PFSK-1 (cell line): ENCODE measurements around the gene VGLL4.

Experiments used
- FOXP2 ChIP-seq: optimal IDR thresholded peaks from 2 replicates; pipeline ENCODE3; 2011; ENCODE audit warnings: borderline replicate concordance, control low read depth, inconsistent platforms; ENCODE audit not compliant: insufficient read depth; ENCODE audit errors: extremely low read length, extremely low read depth
- POLR2AphosphoS5 ChIP-seq: IDR thresholded peaks from 2 replicates; pipeline ENCODE4 v1.6.1; 2012; ENCODE audit warnings: low read depth, mild to moderate bottlenecking, control low read depth, low read length, moderate library complexity
- REST ChIP-seq, 2 experiments: IDR thresholded peaks; 2 replicates each; pipeline versions ENCODE4 v1.6.1 to v1.8.0; 2011 to 2012; ENCODE audit warnings: low read depth in 2 of 2, low read length in 2 of 2, control low read depth in 1 of 2, inconsistent platforms in 1 of 2, mild to moderate bottlenecking in 1 of 2, moderate library complexity in 1 of 2; ENCODE audit not compliant: insufficient read depth in 1 of 2
- SIN3A ChIP-seq: IDR thresholded peaks from 2 replicates; pipeline ENCODE4 v1.6.1; 2012; ENCODE audit warnings: mild to moderate bottlenecking, low read length, moderate library complexity, borderline replicate concordance; ENCODE audit not compliant: insufficient read depth
- TAF1 ChIP-seq: IDR thresholded peaks from 2 replicates; pipeline ENCODE4 v1.6.1; 2012; ENCODE audit warnings: low read length, control low read depth, borderline replicate concordance; ENCODE audit not compliant: insufficient read depth

VGLL4 gene

DNA sequence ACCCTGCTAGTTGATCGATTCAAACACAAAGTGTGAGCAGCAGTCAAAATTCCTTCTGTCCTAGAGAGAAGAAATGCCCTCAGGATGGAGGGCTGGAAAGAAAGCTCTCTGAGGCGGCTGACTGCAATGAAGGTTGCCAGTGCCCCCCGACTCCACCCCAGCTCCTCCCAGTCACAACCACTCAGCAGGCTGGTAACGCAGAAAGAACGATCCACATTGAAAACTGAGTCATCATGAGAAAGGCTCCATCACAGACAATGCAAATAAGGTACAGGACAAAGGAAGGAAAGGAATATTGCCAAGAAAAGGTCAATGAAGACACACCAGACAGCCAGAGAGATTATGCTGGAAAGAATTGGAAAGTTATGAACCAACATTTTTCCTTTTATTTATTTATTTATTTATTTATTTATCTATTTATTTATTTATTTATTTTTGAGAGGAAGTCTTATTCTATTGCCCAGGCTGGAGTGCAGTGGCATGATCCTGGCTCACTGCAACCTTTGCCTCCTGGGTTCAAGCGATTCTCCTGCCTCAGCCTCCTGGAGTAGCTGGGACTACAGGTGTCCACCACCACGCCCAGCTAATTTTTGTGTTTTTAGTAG, 17.4 kb upstream of the VGLL4 start:
- TF ChIP-seq FOXP2 = no peak
- no peak for TF ChIP-seq POLR2AphosphoS5
- no peak for TF ChIP-seq SIN3A

DNA sequence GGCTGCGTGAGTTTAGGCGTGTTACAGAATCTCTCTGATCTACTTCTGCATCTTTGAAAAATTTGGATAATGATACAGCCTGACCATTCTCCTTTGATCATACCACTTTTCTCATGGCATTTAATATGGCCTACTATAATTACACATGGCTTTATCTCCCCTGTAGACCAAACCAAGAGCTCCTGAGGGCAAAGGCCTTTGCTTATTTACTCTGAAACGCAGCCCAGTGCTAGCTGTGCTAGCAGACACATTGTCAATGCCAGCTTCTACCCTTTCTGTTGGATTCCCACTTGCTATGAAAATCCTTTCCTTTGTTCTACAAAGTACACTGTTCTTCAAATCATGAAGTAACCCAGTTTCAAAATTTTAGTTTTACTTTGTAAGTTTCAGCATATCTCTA, 16.5 kb upstream of the VGLL4 start:
- TF ChIP-seq SIN3A (no peak), TAF1 (no peak), REST (IDR thresholded peaks at IDR 0.05; ENCODE audit: insufficient read depth in 1 of 2, low read depth in 2 of 2, low read length in 2 of 2) (no peak), FOXP2 (no peak), POLR2AphosphoS5 (no peak)

- TF ChIP-seq SIN3A (no peak), FOXP2 (no peak), REST (IDR thresholded peaks at IDR 0.05; ENCODE audit: insufficient read depth in 1 of 2, low read depth in 2 of 2, low read length in 2 of 2) (no peak), POLR2AphosphoS5 (no peak), TAF1 (no peak)
Measured at GRCh38 chr3:11658180-11658579, 14.5 kb upstream of the VGLL4 start.

DNA sequence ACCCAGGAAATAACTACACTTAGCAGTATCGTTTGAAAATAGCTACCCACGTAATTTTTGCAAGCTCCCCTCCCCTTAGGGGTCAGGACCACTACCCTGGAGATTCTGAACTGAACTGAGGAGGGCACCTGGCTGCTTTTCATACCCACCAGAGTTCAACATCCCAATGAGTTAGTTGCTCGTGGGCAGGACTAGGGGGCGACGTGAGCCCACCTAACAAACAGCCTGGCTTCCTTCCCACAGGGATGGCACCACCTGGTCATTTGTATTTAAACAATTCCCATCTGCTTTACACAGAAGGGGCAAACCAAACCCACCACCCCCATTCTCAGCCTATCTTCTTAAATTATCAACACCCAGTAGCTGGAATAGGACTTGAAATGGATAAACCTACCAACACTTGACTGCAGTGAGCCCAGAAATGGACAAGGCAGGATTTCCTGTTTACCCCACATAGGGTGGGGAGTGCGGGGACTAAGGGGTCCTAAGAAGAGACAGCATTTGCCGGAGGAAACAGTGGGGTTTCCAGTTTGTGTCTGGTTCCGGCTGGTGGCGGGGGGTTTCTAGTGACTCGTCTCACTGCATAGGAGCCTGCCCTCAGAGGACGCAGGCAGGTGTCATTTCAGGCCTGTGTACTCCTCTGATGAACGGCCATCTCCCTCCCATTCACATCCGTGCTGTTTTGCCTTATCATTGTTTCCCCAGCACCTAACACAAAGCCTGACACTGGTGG, 11.6 kb upstream of the VGLL4 start:
- no peak for TF ChIP-seq REST (IDR thresholded peaks at IDR 0.05; ENCODE audit: insufficient read depth in 1 of 2, low read depth in 2 of 2, low read length in 2 of 2)
- TF ChIP-seq TAF1 = no peak
- TF ChIP-seq POLR2AphosphoS5 = no peak
- no peak for TF ChIP-seq SIN3A
- no peak for TF ChIP-seq FOXP2

GRCh38 chr3:11654166-11654565, 10.5 kb upstream of the VGLL4 start:
- TF ChIP-seq REST (IDR thresholded peaks at IDR 0.05; ENCODE audit: insufficient read depth in 1 of 2, low read depth in 2 of 2, low read length in 2 of 2) = no peak
- TF ChIP-seq POLR2AphosphoS5 = no peak
- no peak for TF ChIP-seq TAF1
- TF ChIP-seq SIN3A = no peak
- TF ChIP-seq FOXP2 = no peak
